NCI-H2227 treated with DMSO at 0.1 percent for 48 hours (cell line): ENCODE measurements around the gene ACSF3.

Source experiments
- DNase-seq: peaks from one replicate; lab custom pipeline; 2025; lab: John Stamatoyannopoulos, UW

Gene ACSF3

GRCh38 chr16:89145406-89146161 is 51.9 kb downstream of the ACSF3 start:
- no peak for DNase-seq

GRCh38 chr16:89146211-89147005 is 52.8 kb downstream of the ACSF3 start:
- no peak for DNase-seq

GRCh38 chr16:89147085-89147817 is 53.6 kb downstream of the ACSF3 start:
- no peak for DNase-seq

DNA sequence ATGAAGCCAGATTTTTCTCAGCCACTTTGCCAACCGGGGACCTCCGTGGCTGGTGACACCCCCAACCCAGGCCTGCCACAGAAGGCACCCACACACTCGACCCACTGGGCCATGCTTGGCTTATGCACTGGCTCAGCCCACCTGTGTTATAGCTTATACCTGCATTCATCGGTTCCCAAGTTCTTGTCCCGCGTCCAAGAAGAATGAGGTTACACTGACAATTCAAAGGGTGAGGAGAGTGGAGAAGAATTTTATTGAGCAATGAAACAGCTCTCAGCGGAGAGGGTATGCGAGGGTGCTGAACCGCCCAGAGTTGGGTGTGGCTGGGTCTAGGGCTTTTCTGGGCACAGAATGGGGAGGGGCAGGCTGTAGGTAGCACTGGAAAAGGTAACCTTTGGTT is 55.7 kb downstream of the ACSF3 start:
- DNase-seq = no peak

DNA sequence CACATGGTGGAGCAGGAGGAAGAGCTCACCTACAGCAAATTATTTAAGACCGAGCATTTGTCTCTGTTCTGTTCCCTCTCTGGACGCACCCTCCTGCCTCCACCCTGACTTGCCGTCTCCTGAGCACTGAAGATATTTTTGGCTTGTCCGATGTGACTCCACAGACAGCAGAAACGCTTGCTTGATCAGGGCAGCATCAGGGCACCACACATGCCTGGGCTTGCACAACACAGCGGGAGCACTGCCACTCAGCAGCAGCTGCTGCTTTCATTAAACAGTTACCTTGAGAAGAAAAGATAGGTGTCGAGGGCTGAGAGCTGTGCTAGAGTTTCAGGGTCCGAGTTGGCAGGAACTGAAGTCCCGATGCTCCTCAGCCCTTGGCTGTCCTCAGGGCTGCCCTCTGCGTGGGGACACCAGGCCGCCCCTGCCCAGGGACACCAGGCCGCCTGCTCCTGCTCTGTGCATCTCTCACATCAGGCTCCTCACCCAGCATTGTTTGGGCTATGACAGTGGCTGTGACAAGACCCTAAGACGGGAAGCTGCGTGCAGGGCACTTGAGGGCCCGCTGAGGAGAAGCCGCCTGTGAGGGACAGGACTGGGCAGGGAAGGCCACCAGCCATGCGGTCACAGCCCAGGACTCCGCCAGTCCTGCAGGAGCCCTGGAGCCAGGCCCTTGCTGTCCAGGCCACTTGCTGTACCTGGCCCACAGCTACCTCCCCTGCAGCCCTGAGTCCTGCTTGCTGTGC is 56.6 kb downstream of the ACSF3 start:
- no peak for DNase-seq

- no peak for DNase-seq
Observed at GRCh38 chr16:89150981-89151380, 57.3 kb downstream of the ACSF3 start.

- no peak for DNase-seq
Observed at GRCh38 chr16:89152831-89153700, 59.4 kb downstream of the ACSF3 start.

DNA sequence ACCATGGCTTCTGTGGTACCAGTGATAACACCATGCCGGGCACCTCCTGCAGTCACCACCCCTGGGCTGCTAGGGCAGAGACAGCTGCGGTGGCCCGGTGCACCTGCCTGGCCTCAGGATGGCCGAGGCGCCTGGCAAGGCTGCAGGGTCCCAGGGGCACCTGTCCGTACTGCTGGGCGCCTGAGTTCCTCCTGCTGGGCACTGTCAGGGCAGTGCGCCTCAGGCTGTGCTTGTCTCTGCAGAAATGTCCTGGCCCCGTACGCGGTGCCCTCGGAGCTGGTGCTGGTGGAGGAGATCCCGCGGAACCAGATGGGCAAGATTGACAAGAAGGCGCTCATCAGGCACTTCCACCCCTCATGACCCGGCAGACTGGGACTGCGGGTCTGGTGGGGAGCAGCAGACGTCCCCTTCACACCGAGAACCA is 60.2 kb downstream of the ACSF3 start:
- DNase-seq = no peak

DNA sequence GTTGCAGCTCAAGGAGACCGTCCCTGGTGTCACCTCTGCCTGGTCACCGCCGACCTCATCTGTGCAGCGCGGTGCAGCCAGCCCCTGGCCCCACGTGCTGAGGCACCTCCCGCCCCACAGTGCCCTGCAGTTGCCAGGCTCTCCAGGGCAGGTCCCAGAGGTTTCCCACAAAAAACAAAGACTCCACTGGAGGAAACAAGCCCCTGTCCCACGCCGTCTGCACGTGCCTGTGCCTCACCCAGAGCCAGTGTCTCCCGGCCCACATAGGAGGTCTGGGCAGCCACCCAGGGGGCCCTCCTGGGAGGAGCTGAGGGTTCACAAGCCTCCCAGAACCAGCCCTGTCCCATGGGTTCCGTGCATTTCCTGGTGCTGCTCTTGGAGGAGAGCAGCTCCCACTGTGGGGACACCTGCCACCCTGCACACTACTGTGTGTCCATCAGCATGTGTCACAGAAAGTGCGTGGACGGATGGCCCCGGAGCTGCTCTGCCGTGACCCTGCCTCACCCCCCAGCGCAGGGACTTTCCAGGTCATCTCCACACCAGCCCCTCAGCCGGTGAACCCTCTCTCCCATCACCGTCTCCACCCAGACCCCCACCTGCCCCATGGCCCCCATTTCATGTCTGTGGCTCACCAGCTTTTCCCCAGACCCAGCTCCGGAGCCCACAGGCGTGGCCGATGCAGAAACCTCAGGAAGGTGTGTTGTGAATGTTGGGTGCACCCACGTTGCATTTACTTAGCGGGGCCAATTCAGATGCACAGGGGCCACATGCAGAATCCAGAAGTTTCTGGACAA is 60.9 kb downstream of the ACSF3 start:
- DNase-seq = no peak

DNA sequence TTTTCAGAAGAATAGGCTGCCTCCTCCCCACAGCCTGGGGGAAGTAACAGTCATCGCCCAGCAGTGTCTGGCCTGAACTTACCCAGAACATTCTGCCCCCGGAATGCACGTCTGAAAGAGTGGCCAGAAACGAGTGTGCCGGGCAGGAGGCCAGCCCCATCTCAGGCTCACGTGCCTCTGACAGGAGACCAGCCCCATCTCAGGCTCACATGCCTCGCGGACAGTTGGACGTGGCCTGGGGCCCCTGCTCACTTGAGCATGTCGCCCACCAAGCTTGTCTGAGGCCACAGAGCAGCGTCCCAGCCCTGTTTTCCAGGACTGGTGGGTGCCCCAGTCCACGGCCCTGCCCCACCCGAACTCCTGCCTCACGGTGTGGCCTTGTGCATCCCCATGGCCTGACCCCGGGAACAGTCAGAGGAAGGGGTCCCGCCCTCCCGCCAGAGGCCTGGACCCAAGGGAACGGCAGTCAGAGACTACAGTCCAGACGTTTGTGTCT is 61.6 kb downstream of the ACSF3 start:
- DNase-seq = no peak

GRCh38 chr16:89155851-89156739 is 62.4 kb downstream of the ACSF3 start:
- DNase-seq = no peak

GRCh38 chr16:89156740-89157645 is 63.3 kb downstream of the ACSF3 start:
- no peak for DNase-seq

GRCh38 chr16:89157778-89158177 is 64.1 kb downstream of the ACSF3 start:
- DNase-seq = no peak

GRCh38 chr16:89159066-89159849 is 65.6 kb downstream of the ACSF3 start:
- DNase-seq = no peak

DNA sequence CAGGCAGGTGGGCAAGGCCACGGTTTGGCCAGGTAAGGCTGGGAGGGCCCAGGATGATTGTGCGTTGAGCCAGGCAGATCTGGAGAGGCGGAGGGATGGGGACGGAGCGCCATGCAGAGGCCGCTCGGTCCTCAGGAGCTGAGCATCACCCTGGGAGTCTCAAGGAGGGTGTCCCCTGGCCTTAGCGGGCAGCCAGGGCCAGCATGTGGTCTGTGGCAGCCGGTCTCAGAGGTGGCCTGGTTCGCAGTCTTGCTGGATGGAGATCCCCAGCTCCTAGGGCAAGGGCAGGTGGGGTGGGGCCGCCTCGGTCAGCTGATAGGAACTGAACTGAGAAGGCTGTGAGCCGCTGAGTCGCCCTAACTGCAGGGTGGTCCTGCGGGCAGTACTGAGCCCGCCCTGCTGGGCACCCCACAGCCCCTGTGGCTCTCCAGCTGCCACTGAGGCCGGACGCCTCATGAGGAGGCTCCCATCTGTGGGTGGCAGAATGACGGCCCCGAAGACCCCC is 66.2 kb downstream of the ACSF3 start:
- no peak for DNase-seq

GRCh38 chr16:89160977-89161701 is 67.5 kb downstream of the ACSF3 start:
- DNase-seq = no peak
